HepG2 (cell line): ENCODE measurements around the gene MBD5. TPM values are rescaled to one million over a fixed set of nuclear protein-coding genes. Genes with fewer than 3 reads are reported as not detected.
"Not testable (repeated sequence)": the region's sequence is repeated elsewhere in the genome, so short reads cannot be mapped to it uniquely, and the experiment has no call there.

ENCODE experiments used
- ATAC-seq: fragments of 200-7000 bp; cut with Tn5 transposase; 3 replicates; pipeline ENCODE4 v1.9.1; 2020; ENCODE audit warnings: mild to moderate bottlenecking, moderate library complexity
- BruUV-seq: library from RNA; stranded (reverse); fragments of 400-500 nt; replicated peaks from 2 replicates; lab custom pipeline; 2021; lab: Mats Ljungman, UMichigan
- CTCF ChIA-PET: fragments of 300-600 bp; formaldehyde crosslinking; extraction: SDS; loops from one replicate; lab custom pipeline; 2021; ENCODE audit warnings: low total read pairs, inconsistent platforms, low intra/inter-chr PET ratio; lab: Yijun Ruan, JAX
- POLR2A ChIA-PET: fragments of 350-600 bp; sonication (Branson Sonifier 250); formaldehyde crosslinking; loops from one replicate; lab custom pipeline; 2020; ENCODE audit warnings: antibody characterized with exemption, inconsistent platforms; lab: Yijun Ruan, JAX
- DNase-seq: peaks from one replicate; pipeline ENCODE4 v3.0.0-alpha.2; 2015; ENCODE audit warnings: low spot score
- FAIRE-seq: peaks from 3 replicates; lab custom pipeline; 2011; peaks lifted over from hg19 to GRCh38; lab: Jason Lieb, UNC
- H2AFZ ChIP-seq: one replicate; pipeline ENCODE4 v1.6.1; 2011; ENCODE audit warnings: low read length, inconsistent platforms
- H3K27ac ChIP-seq: fragments of 300-600 bp; 3 replicates; pipeline ENCODE4 v1.8.0; 2011; ENCODE audit warnings: mixed run types, mild to moderate bottlenecking, mixed read lengths, low read length, inconsistent platforms; ENCODE audit not compliant: insufficient read depth; ENCODE audit errors: extremely low read length
- H3K27me3 ChIP-seq, 2 experiments: fragments of 200-600 bp in 1 of 2; 2 replicates in 1 of 2; 3 replicates in 1 of 2; pipeline versions ENCODE4 v1.6.0 to v1.8.0; 2011; ENCODE audit warnings: low read length in 2 of 2, mild to moderate bottlenecking in 2 of 2, moderate library complexity in 2 of 2, inconsistent platforms in 1 of 2; ENCODE audit not compliant: insufficient read depth in 2 of 2, control insufficient read depth in 1 of 2
- H3K36me3 ChIP-seq, 2 experiments: fragments of 200-600 bp in 1 of 2; replicated peaks in 1 of 2; 2 replicates in 1 of 2; 3 replicates in 1 of 2; pipeline versions ENCODE4 v1.5.1 to v1.8.0; 2011; ENCODE audit warnings: low read length in 2 of 2, inconsistent platforms in 1 of 2; ENCODE audit not compliant: insufficient read depth in 2 of 2, control insufficient read depth in 1 of 2
- H3K4me1 ChIP-seq: 2 replicates; pipeline ENCODE4 v1.5.1; 2012; ENCODE audit warnings: low read length, inconsistent platforms; ENCODE audit not compliant: insufficient read depth
- H3K4me2 ChIP-seq: 2 replicates; pipeline ENCODE4 v1.6.0; 2011; ENCODE audit warnings: low read depth, low read length, inconsistent platforms
- H3K4me3 ChIP-seq, 3 experiments: fragments of 200-600 bp in 1 of 3; sonication (generic), shearing (Covaris generic) in 1 of 3; replicated peaks in 1 of 3; 2 replicates each; pipeline ENCODE4 v1.5.1; 2011 to 2016; ENCODE audit warnings: low read length in 3 of 3, inconsistent platforms in 2 of 3, low read depth in 2 of 3, mild to moderate bottlenecking in 2 of 3, control low read depth in 1 of 3, mixed read lengths in 1 of 3; ENCODE audit not compliant: insufficient read depth in 1 of 3
- H3K79me2 ChIP-seq: one replicate; pipeline ENCODE4 v1.6.1; 2011; ENCODE audit warnings: low read length, inconsistent platforms; ENCODE audit not compliant: insufficient read depth
- H3K9ac ChIP-seq: 2 replicates; pipeline ENCODE4 v1.6.0; 2011; ENCODE audit warnings: mild to moderate bottlenecking, low read depth, low read length, inconsistent platforms; ENCODE audit not compliant: insufficient read depth
- H3K9me3 ChIP-seq: 2 replicates; pipeline ENCODE4 v1.5.1; 2012; ENCODE audit warnings: mild to moderate bottlenecking, low read length
- H4K20me1 ChIP-seq: 2 replicates; pipeline ENCODE4 v1.6.0; 2011; ENCODE audit warnings: inconsistent platforms, mild to moderate bottlenecking, low read length, moderate library complexity; ENCODE audit not compliant: insufficient read depth
- ARID2 ChIP-seq: sonication (generic); formaldehyde crosslinking; IDR thresholded peaks from 2 replicates; pipeline ENCODE4 v1.8.1; 2022; ENCODE audit warnings: mild to moderate bottlenecking, missing genetic modification reagents, borderline replicate concordance
- MEIS1 ChIP-seq: sonication (generic); formaldehyde crosslinking; IDR thresholded peaks from 2 replicates; pipeline ENCODE4 v1.9.0; 2021; ENCODE audit warnings: mild to moderate bottlenecking, missing genetic modification reagents, moderate library complexity, borderline replicate concordance
- ONECUT2 ChIP-seq: sonication (generic); formaldehyde crosslinking; IDR thresholded peaks from 2 replicates; pipeline ENCODE4 v1.4.0; 2020; ENCODE audit warnings: missing genetic modification reagents
- ZNF260 ChIP-seq: sonication (generic); formaldehyde crosslinking; IDR thresholded peaks from 2 replicates; pipeline ENCODE4 v1.4.0; 2020; ENCODE audit warnings: missing genetic modification reagents, low read depth, mild to moderate bottlenecking, borderline replicate concordance
- ZNF274 ChIP-seq: sonication (generic); formaldehyde crosslinking; IDR thresholded peaks from 2 replicates; pipeline ENCODE4 v1.5.1; 2020; ENCODE audit warnings: mild to moderate bottlenecking, missing genetic modification reagents
- ZNF280B ChIP-seq: sonication (generic); formaldehyde crosslinking; IDR thresholded peaks from 2 replicates; pipeline ENCODE4 v1.5.0; 2020; ENCODE audit warnings: missing genetic modification reagents, mild to moderate bottlenecking, borderline replicate concordance
- WGBS: methylation state at CpG from one replicate; pipeline ENCODE4 v1.1.6; 2017; ENCODE audit warnings: low lambda C conversion rate; 5-methylcytosine and 5-hydroxymethylcytosine counted together
- in situ Hi-C: cut with HindIII; loops from 2 replicates; pipeline ENCODE4 v1.10.0; 2017; ENCODE audit warnings: low pct_unique_long_range_greater_than_20kb; ENCODE audit not compliant: extremely low pct_ligation_motif_present
- intact Hi-C: fragments of 100-400 bp; cut with micrococcal nuclease; formaldehyde crosslinking; loops from one replicate; pipeline ENCODE4 v1.10.0; 2022; ENCODE audit not compliant: unreplicated experiment
- polyA plus RNA-seq, 8 experiments: library from polyadenylated mRNA; depleted of rRNA in 3 of 8; stranded (reverse) in 7 of 8; unstranded in 1 of 8; fragments of >200 nt; fragmentation: Illumina TruSeq in 4 of 8; extraction: Trizol in 4 of 8; gene quantifications; 2 replicates each; pipeline versions ENCODE4 v1.2.1 to v1.2.3, GENCODE V29; 2011 to 2016; ENCODE audit warnings: low read depth in 4 of 8, missing spikeins in 1 of 8, mixed read lengths in 1 of 8; ENCODE audit not compliant: insufficient read depth in 1 of 8
- total RNA-seq, 5 experiments: library from RNA; depleted of rRNA; stranded (reverse); fragments of >200 nt; fragmentation: Illumina TruSeq; extraction: Trizol; gene quantifications; 2 replicates each; pipeline ENCODE4 v1.2.3, GENCODE V29; 2016; ENCODE audit warnings: low read depth in 1 of 5
- TF ChIP-seq, protein P1 (sequence below): sonication (generic); formaldehyde crosslinking; conservative IDR thresholded peaks from 2 replicates; pipeline ENCODE4 v1.8.0; 2022; ENCODE audit warnings: low read depth, missing genetic modification reagents
- TF ChIP-seq, protein P2 (sequence below): sonication (generic); formaldehyde crosslinking; IDR thresholded peaks from 2 replicates; pipeline ENCODE4 v1.8.1; 2023; ENCODE audit warnings: mild to moderate bottlenecking, missing genetic modification reagents

MBD5 gene
- total and polyA plus RNA-seq, 2 of the 13 experiments (the other 11 are each of a cell fraction or from before 2014, with no cell fraction given), result 13.5 to 26.4 TPM

DNA sequence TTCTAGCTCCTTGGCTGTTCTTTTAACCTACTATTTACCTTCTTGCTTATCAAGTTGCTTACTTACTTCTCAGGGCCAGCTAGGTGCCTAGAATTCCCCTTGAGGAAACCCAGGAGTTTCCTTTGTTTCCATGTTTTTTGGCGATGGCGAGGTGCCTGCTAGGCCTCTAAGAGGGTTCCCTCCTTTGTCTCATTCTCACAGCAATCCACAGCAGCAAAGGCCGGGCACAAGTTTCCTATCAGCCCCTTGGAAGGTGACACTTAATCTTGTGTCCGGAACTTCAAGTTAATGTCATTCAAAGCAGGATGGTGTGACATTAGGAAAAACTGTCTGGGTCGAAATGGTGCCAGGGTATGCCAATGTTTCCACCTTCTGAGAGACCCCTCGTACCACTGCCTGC lies 521.7 kb downstream of the MBD5 start (continued):
- no peak for TF ChIP-seq ZNF274 (CRISPR knock-in tag)

DNA sequence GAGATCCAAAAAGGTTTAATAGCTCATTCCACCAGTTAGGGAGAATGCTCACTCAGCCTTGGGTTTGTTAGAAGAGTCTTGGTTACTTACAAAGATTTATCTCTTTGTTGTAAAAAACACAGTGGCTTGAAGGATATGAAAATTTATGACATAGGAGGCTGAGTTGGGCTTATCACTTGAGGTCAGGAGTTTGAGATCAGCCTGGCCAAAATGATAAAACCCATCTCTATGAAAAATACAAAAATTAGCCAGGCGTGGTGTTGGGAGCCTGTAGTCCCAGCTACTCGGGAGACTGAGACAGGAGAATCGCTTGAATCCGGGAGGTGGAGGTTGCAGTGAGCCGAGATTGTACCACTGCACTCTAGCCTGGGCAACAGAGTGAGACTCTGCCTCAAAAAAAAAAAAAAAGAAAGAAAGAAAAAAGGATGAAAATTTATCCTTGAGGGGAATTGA lies 522.2 kb downstream of the MBD5 start:
- H2AFZ ChIP-seq, H3K4me3 ChIP-seq, H3K79me2 ChIP-seq, H3K4me2 ChIP-seq, ATAC-seq, H3K27ac ChIP-seq, H3K36me3 ChIP-seq, POLR2A ChIA-PET, DNase-seq, H3K4me1 ChIP-seq, FAIRE-seq, intact Hi-C loops, in situ Hi-C loops, CTCF ChIA-PET, BruUV-seq, H3K9ac ChIP-seq, H3K9me3 ChIP-seq, H4K20me1 ChIP-seq: not testable (repeated sequence)
- peaks cover 4 to 68% of the 10 kb centered on the region in 2 experiments; a peak in 4 of 5 replicates for H3K27me3 ChIP-seq
- WGBS, result 34% methylated on average over 5 of the region's 5 CpGs

- Histone ChIP-seq H3K36me3 (no peaks in the 10 kb centered on the region), H3K79me2 (no peaks in the 10 kb centered on the region), H2AFZ (no peak overlapping the region), H3K9ac (no peak overlapping the region), H3K27me3 (peaks cover 2 to 54% of the 10 kb centered on the region in 2 experiments; a peak in 4 of 5 replicates), H3K4me1 (no peaks in the 10 kb centered on the region), H3K4me2 (no peak overlapping the region), H3K9me3 (no peaks in the 10 kb centered on the region), H4K20me1 (no peaks in the 10 kb centered on the region), H3K4me3 (no peak overlapping the region), H3K27ac (no peak overlapping the region)
- no peak for ATAC-seq
- intact Hi-C loops, result no loop called here
- 22% methylated on average over 5 of the region's 8 CpGs for WGBS
- ChIA-PET POLR2A (no interaction called here), CTCF (no interaction called here)
- BruUV-seq, result no TSS peak
- DNase-seq, result no peak
- no peak for FAIRE-seq
- in situ Hi-C loops, result no loop called here
- TF ChIP-seq, protein P1, sequence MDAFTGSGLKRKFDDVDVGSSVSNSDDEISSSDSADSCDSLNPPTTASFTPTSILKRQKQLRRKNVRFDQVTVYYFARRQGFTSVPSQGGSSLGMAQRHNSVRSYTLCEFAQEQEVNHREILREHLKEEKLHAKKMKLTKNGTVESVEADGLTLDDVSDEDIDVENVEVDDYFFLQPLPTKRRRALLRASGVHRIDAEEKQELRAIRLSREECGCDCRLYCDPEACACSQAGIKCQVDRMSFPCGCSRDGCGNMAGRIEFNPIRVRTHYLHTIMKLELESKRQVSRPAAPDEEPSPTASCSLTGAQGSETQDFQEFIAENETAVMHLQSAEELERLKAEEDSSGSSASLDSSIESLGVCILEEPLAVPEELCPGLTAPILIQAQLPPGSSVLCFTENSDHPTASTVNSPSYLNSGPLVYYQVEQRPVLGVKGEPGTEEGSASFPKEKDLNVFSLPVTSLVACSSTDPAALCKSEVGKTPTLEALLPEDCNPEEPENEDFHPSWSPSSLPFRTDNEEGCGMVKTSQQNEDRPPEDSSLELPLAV, result no peak
- TF ChIP-seq ARID2 (CRISPR knock-in tag) (no peak), ZNF260 (CRISPR knock-in tag) (no peak), MEIS1 (CRISPR knock-in tag) (no peak), ZNF280B (CRISPR knock-in tag) (no peak), ONECUT2 (CRISPR knock-in tag) (no peak)
- TF ChIP-seq, protein P2, sequence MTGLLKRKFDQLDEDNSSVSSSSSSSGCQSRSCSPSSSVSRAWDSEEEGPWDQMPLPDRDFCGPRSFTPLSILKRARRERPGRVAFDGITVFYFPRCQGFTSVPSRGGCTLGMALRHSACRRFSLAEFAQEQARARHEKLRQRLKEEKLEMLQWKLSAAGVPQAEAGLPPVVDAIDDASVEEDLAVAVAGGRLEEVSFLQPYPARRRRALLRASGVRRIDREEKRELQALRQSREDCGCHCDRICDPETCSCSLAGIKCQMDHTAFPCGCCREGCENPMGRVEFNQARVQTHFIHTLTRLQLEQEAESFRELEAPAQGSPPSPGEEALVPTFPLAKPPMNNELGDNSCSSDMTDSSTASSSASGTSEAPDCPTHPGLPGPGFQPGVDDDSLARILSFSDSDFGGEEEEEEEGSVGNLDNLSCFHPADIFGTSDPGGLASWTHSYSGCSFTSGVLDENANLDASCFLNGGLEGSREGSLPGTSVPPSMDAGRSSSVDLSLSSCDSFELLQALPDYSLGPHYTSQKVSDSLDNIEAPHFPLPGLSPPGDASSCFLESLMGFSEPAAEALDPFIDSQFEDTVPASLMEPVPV (CRISPR knock-in tag), result no peak
Observed at GRCh38 chr2:148545390-148546256, 524.7 kb downstream of the MBD5 start.
